DND-41 (cell line): ENCODE data around the gene BCAS3.

ENCODE experiments used
- EZH2 ChIP-seq: IDR thresholded peaks from 3 replicates; pipeline ENCODE4 v1.6.1; 2012; ENCODE audit warnings: borderline replicate concordance, low read depth, mild to moderate bottlenecking, moderate library complexity, low read length, inconsistent platforms; ENCODE audit not compliant: severe bottlenecking
- TF ChIP-seq, protein P1 (sequence below): IDR thresholded peaks from 2 replicates; pipeline ENCODE4 v1.5.1; 2012; ENCODE audit warnings: borderline replicate concordance, low read length, moderate library complexity, mild to moderate bottlenecking; ENCODE audit not compliant: poor library complexity, severe bottlenecking; ENCODE audit errors: extremely low read depth

DNA sequence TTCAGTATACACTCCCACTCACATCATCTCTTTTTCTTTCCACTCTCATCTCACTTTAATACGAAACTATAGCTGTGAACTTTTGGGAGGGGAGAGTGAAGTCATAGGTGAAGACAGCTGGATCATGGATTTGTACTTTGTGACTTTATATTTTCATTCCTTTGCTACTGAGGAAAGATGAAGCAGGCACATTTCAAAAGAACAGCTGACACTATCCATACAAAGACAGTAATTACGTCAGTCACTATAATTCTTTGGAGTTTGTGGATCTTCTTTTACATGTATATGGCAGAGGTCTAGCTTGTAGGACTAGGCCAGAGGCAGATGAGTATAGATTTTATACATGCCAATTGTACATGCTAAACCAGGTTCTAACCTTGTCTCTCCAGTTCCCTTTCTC lies 346.3 kb downstream of the BCAS3 start:
- TF ChIP-seq, protein P1, sequence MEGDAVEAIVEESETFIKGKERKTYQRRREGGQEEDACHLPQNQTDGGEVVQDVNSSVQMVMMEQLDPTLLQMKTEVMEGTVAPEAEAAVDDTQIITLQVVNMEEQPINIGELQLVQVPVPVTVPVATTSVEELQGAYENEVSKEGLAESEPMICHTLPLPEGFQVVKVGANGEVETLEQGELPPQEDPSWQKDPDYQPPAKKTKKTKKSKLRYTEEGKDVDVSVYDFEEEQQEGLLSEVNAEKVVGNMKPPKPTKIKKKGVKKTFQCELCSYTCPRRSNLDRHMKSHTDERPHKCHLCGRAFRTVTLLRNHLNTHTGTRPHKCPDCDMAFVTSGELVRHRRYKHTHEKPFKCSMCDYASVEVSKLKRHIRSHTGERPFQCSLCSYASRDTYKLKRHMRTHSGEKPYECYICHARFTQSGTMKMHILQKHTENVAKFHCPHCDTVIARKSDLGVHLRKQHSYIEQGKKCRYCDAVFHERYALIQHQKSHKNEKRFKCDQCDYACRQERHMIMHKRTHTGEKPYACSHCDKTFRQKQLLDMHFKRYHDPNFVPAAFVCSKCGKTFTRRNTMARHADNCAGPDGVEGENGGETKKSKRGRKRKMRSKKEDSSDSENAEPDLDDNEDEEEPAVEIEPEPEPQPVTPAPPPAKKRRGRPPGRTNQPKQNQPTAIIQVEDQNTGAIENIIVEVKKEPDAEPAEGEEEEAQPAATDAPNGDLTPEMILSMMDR, result no peak
- TF ChIP-seq EZH2, result no peak
